Gastrocnemius medialis (tissue), 4 donors: ENCODE data around the gene FAM107B. TPM values are rescaled to one million over a fixed set of nuclear protein-coding genes. Genes with fewer than 3 reads are reported as not detected.

Experiments used
- ATAC-seq, 2 donors: fragments of 150-250 bp; one replicate each; pipeline ENCODE4 v1.9.1; 2016
- DNase-seq, 2 donors: peaks; one replicate each; pipeline ENCODE4 v3.0.0-alpha.2; 2019
- H3K27ac ChIP-seq, 4 donors: fragments of 200-600 bp; sonication (generic); 1 replicate in 1 of 4; 2 replicates in 3 of 4; pipeline ENCODE4 v1.5.1; 2016 to 2018; ENCODE audit warnings: mild to moderate bottlenecking in 2 of 4, moderate library complexity in 1 of 4
- H3K27me3 ChIP-seq, 3 donors: fragments of 200-600 bp; sonication (generic) in 2 of 3; 1 replicate in 1 of 3; 2 replicates in 2 of 3; pipeline versions ENCODE4 v1.5.1 to v1.6.0; 2016 to 2019; ENCODE audit warnings: mild to moderate bottlenecking in 1 of 3, moderate library complexity in 1 of 3
- H3K36me3 ChIP-seq, 2 donors: fragments of 200-600 bp; sonication (generic) in 1 of 2; one replicate each; pipeline ENCODE4 v1.5.1; 2017 to 2018
- H3K4me1 ChIP-seq, 2 donors: fragments of 200-600 bp; sonication (generic) in 1 of 2; one replicate each; pipeline ENCODE4 v1.5.1; 2016 to 2017; ENCODE audit warnings: mild to moderate bottlenecking in 2 of 2
- H3K4me3 ChIP-seq, 4 donors: fragments of 200-600 bp; sonication (generic) in 3 of 4; 1 replicate in 1 of 4; 2 replicates in 3 of 4; pipeline ENCODE4 v1.5.1; 2016 to 2019; ENCODE audit warnings: mild to moderate bottlenecking in 2 of 4
- H3K9me3 ChIP-seq, 3 donors: fragments of 200-600 bp; sonication (generic) in 2 of 3; 1 replicate in 1 of 3; 2 replicates in 2 of 3; pipeline ENCODE4 v1.5.1; 2016 to 2019
- CTCF ChIP-seq, 5 experiments: fragments of 450-650 bp in 3 of 5; fragments of 200-600 bp in 2 of 5; sonication (generic) in 2 of 5; IDR thresholded peaks in 4 of 5; conservative IDR thresholded peaks in 1 of 5; 1 replicate in 4 of 5; 2 replicates in 1 of 5; pipeline ENCODE4 v1.5.1; 2016 to 2019; ENCODE audit warnings: antibody characterized with exemption in 5 of 5, mild to moderate bottlenecking in 3 of 5, moderate library complexity in 3 of 5
- POLR2A ChIP-seq, 2 donors: fragments of 450-650 bp; IDR thresholded peaks; one replicate each; pipeline ENCODE4 v1.6.1; 2017; ENCODE audit warnings: antibody characterized with exemption in 2 of 2, mild to moderate bottlenecking in 2 of 2, moderate library complexity in 2 of 2
- in situ Hi-C, 4 donors: fragments of 200-750 bp; cut with MboI; loops; one replicate each; pipeline versions ENCODE4 v1.15.0 to v1.8.0; 2017; ENCODE audit warnings: low sequenced_read_pairs in 4 of 4
- intact Hi-C: fragments of 100-400 bp; cut with DNase I; formaldehyde crosslinking; loops from one replicate; pipeline ENCODE4 v1.15.1; 2023; ENCODE audit warnings: low total_unique reads
- total RNA-seq, 4 donors: library from RNA; depleted of rRNA; stranded (reverse); fragments of >200 nt; gene quantifications; one replicate each; pipeline versions ENCODE4 v1.1.0 to v1.2.3, GENCODE V29; 2016

Gene FAM107B
- total RNA-seq, 4 donors from 2014 or later, result 1.5 to 3.7 (median 2.6) TPM

- intact Hi-C loops (no loop called here), in situ Hi-C loops (no loop called here)
- ATAC-seq (no peak), DNase-seq (no peak)
- TF ChIP-seq CTCF (IDR thresholded peaks at IDR 0.05 in 4 of 5, conservative IDR thresholded peaks at IDR 0.05 in 1 of 5) (no peak), POLR2A (IDR thresholded peaks at IDR 0.05) (no peak)
- Histone ChIP-seq H3K4me1 (no peaks in the 10 kb centered on the region), H3K27me3 (no peaks in the 10 kb centered on the region), H3K27ac (no peak overlapping the region), H3K9me3 (no peaks in the 10 kb centered on the region), H3K4me3 (no peak overlapping the region), H3K36me3 (no peaks in the 10 kb centered on the region)
These were observed 78.7 kb downstream of the FAM107B start for GRCh38 chr10:14695847-14696480.

- Histone ChIP-seq H3K4me1 (no peaks in the 10 kb centered on the region), H3K4me3 (no peak overlapping the region), H3K27ac (no peak overlapping the region), H3K36me3 (no peaks in the 10 kb centered on the region), H3K27me3 (no peaks in the 10 kb centered on the region), H3K9me3 (no peaks in the 10 kb centered on the region)
- TF ChIP-seq POLR2A (IDR thresholded peaks at IDR 0.05) (no peak), CTCF (IDR thresholded peaks at IDR 0.05 in 4 of 5, conservative IDR thresholded peaks at IDR 0.05 in 1 of 5) (no peak)
- no peak for DNase-seq
- ATAC-seq, result no peak
- intact Hi-C loops (no loop called here), in situ Hi-C loops (no loop called here)
These were observed 80.8 kb downstream of the FAM107B start for GRCh38 chr10:14693891-14694290.

- no peak overlapping the region for H3K4me3 ChIP-seq
- no peaks in the 10 kb centered on the region for H3K4me1 ChIP-seq
- intact Hi-C loops, result no loop called here
- no peaks in the 10 kb centered on the region for H3K36me3 ChIP-seq
- H3K27ac ChIP-seq, result no peak overlapping the region
- no peaks in the 10 kb centered on the region for H3K9me3 ChIP-seq
- TF ChIP-seq POLR2A (IDR thresholded peaks at IDR 0.05) (no peak), CTCF (IDR thresholded peaks at IDR 0.05 in 4 of 5, conservative IDR thresholded peaks at IDR 0.05 in 1 of 5) (no peak)
- DNase-seq (no peak), ATAC-seq (no peak)
- H3K27me3 ChIP-seq, result no peaks in the 10 kb centered on the region
- in situ Hi-C loops, result no loop called here
These were observed 82.2 kb downstream of the FAM107B start for GRCh38 chr10:14692344-14693076.

- Histone ChIP-seq H3K27ac (no peak overlapping the region), H3K9me3 (no peaks in the 10 kb centered on the region), H3K27me3 (no peaks in the 10 kb centered on the region), H3K4me3 (no peak overlapping the region), H3K4me1 (no peaks in the 10 kb centered on the region), H3K36me3 (no peaks in the 10 kb centered on the region)
- in situ Hi-C loops, result no loop called here
- intact Hi-C loops, result no loop called here
- ATAC-seq, result no peak
- no peak for DNase-seq
- TF ChIP-seq POLR2A (IDR thresholded peaks at IDR 0.05) (no peak), CTCF (IDR thresholded peaks at IDR 0.05 in 4 of 5, conservative IDR thresholded peaks at IDR 0.05 in 1 of 5) (no peak)
These were observed 83.3 kb downstream of the FAM107B start for GRCh38 chr10:14691359-14691758.
